RCC 7860 (cell line): ENCODE data around the gene CD200.

Experiments used
- DNase-seq: peaks from one replicate; pipeline ENCODE4 v3.0.0-alpha.2; 2015; ENCODE audit warnings: low spot score
- FAIRE-seq: peaks from 2 replicates; lab custom pipeline; 2012; peaks lifted over from hg19 to GRCh38; lab: Jason Lieb, UNC

CD200 gene

DNA sequence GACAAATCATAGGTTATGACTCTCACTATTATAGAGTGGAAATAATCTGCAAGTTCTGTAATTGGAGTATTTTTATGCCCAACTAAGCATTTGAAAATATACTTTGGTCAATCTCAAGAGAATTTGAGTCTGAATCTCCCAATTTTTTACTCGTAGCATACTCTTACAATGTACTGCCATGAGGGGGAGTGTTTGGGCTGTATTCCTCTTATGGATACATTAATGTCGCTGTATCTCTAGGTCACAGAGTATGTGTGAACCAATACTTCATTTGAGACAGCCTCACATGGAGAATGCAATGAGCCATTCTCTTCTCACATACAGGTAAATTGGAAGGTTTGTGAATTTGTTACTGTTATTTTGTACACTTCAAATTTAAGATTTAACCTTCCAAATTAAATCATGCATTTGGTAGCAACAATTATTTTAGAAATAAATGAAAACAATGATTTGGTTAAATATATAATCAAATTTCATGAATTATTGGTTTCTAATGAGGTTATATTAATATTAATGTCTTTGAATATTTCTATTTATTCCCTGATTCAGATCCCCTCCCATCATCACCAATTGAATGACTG is 5.5 kb upstream of the CD200 start:
- FAIRE-seq (peak; percentile 80), DNase-seq (peak; percentile 67)

- FAIRE-seq, result no peak
- DNase-seq, result no peak
Observed at GRCh38 chr3:112331851-112332250, 1.1 kb upstream of the CD200 start.

GRCh38 chr3:112333381-112334317 is 693 bp downstream of the CD200 start:
- DNase-seq (no peak), FAIRE-seq (no peak)

- no peak for FAIRE-seq
- DNase-seq, result no peak
Observed at GRCh38 chr3:112334691-112335433, 1.9 kb downstream of the CD200 start.

DNA sequence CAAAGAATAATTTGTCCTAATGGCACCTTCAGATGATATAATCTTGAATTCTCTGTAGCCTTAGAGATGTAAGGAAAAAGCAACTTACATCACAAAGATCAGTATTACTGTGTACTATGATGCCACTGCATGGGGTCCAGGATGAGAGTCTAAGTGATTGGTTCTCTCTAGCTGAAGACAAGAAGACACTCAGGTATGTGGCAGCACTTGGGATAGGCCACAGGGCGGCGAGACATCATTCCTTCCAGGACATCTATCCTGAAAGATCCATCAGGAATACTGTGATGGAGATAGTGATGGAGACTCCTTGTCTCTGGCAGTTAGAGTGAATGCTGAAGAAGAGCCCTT is 2.5 kb downstream of the CD200 start:
- DNase-seq (no peak), FAIRE-seq (no peak)

- DNase-seq, result no peak
- FAIRE-seq, result no peak
Observed at GRCh38 chr3:112338021-112338726, 5.2 kb downstream of the CD200 start.

DNA sequence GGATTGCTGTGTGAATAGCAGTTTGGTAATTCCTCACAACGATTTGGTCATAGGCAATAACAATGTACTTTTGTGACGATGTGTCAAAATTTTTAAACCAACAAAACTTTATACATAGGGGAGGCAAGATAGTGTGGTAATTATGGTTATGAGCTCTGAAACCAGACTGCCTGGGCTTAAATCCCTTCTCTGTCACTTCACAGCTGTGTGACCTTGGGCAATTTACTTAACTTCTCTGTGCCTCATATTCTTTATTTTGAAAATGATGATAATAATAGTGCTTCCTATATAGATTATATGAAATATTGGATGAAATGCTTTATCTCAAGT is 5.7 kb downstream of the CD200 start:
- no peak for DNase-seq
- FAIRE-seq, result no peak

- FAIRE-seq (no peak), DNase-seq (no peak)
Observed at GRCh38 chr3:112339134-112339533, 6.2 kb downstream of the CD200 start.

DNA sequence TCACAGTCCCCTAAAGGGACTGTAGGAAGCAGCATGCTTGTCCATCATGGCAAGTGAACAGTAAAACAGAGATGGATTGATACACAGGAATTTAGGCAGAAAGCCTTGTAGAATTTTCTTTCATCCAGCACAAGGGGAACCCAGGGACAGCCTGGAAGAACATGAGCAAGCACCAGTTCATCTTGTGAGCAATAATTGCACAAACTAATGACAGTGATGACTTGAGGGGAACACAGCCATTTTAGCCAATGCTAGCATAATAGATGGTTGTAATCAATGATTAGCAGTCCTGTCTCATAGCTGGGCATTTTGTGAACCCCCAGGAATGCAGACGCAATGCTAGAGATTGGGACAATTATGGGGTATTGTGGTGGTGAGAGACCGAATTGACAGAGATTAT is 6.7 kb downstream of the CD200 start:
- FAIRE-seq, result no peak
- no peak for DNase-seq

DNA sequence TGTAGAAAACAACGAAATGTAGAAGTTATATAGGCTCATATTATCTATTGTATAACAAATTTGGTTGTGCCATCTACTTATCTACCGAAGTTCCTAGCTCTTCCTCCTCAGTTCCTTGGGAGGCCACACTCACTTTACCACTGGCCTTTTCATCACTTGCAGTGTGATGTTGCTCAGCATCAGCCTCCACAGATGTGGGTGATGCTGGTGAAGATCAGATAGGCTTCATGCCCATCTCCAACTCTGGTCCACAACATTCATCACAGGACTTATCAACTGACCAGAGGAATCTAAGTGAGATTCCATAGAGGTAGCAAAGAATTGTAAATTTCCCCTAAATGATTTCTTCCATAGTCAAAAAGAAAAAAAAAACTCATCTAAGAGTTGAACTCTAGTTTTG is 8.4 kb downstream of the CD200 start:
- no peak for DNase-seq
- no peak for FAIRE-seq

- no peak for DNase-seq
- FAIRE-seq, result no peak
Observed at GRCh38 chr3:112345681-112346080, 12.7 kb downstream of the CD200 start.

- FAIRE-seq, result no peak
- DNase-seq, result no peak
Observed at GRCh38 chr3:112346491-112347122, 13.7 kb downstream of the CD200 start.

GRCh38 chr3:112348943-112349342 is 16.0 kb downstream of the CD200 start:
- DNase-seq, result no peak
- FAIRE-seq, result no peak

DNA sequence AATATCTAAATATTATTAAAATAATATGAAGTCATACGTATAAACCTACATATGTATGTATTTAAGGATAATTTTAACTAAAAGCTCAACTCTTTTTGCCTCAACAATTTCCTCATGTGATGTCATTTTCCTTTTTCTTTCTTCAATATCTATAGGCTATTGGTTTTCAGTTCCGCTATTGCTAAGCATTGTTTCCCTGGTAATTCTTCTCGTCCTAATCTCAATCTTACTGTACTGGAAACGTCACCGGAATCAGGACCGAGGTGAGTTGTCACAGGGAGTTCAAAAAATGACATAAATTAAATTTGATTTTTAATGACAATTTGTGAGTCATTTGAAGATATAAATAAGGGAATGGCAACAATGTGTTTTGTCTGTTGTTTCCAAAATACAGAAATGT is 16.6 kb downstream of the CD200 start:
- DNase-seq (no peak), FAIRE-seq (no peak)

DNA sequence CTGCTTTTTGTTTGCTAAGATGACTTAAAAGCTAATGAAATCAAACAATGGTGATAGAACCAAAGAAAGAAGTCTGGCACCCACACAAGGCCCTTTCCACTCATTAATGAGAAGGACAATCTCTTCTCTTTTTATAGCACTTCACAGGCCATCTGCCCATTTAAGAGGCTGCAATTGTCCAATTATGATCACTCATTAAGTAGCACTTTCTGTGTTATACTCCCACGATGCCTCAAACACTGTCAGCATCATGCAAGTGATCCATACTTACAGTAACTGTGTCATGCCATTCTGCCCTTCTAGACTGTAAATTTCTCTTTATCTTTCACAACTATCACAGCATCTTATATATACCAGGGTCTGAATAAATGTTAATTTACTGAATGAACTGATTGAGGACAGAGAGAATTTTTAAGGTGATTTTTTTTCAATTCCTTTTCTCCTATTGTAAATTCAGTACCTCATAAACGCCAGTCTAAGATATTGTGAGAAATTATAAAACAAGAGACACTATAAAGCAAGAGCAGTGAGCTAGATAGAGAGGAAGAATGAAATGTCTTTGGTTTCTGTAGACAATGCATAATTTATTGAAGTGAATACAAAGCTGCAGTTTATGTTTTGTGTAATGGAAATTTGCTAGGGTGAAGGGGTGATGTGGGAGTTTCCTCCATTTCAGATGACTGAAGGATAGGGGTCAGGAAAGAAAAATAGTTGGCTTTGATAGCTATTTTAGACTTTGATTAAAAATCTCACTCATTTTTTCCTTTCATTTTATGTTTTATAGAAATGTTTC is 17.3 kb downstream of the CD200 start:
- DNase-seq, result no peak
- no peak for FAIRE-seq

GRCh38 chr3:112351036-112351435 is 18.1 kb downstream of the CD200 start:
- FAIRE-seq, result no peak

DNA sequence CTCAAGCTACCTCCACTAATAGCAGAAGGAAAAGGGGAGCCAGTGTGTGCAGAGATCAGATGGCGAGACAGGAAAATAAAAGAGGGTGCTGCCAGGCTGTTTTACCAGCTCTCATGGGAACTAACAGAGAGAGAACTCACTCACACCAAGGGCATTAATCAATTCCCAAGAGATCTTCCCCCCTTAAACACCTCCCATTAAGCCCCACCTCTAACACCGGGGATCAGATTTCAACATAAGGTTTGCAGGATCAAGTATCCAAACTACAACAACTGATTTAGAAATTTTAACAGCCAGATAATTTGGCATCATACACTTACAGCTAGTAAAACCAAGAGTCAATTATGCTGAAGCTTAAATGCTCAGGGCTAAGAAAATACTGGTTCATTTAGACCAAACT is 18.9 kb downstream of the CD200 start:
- FAIRE-seq (no peak), DNase-seq (no peak)

More at GRCh38 chr3:112351036-112351435, 18.1 kb downstream of the CD200 start:
- no peak for DNase-seq

- DNase-seq, result no peak
- FAIRE-seq, result no peak
Observed at GRCh38 chr3:112352720-112353119, 19.8 kb downstream of the CD200 start.

DNA sequence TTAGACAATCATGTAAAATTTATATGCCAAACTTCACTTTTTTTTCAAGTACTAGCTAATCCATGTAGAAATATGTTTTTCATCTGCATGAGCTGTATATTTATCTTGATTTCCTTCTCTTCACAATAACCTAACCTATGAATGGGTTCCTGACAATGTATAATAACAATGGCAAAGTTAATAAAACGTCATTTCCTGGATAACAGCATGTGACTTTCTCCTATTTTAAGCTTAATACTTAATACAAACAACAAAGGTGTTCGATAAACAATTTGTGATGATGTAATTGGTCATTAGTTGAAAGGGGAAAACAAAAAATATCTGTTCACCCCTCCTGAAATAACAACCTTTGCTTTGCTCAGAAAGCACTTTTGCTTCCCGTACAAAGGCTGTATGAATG is 20.4 kb downstream of the CD200 start:
- DNase-seq, result no peak
- FAIRE-seq, result no peak
